IMR-90 (cell line): ENCODE data around the gene BMP7. TPM values are rescaled to one million over a fixed set of nuclear protein-coding genes. Genes with fewer than 3 reads are reported as not detected.

Experiments used
- ATAC-seq: fragments of 200-7000 bp; cut with Tn5 transposase; 2 replicates; pipeline ENCODE4 v1.9.1; 2020; ENCODE audit warnings: low read depth, mild to moderate bottlenecking, moderate library complexity
- BruUV-seq: library from RNA; stranded (reverse); fragments of 400-500 nt; replicated peaks from 2 replicates; lab custom pipeline; 2021; lab: Mats Ljungman, UMichigan
- CTCF ChIA-PET: fragments of 300-600 bp; formaldehyde crosslinking; extraction: SDS; loops from one replicate; lab custom pipeline; 2021; ENCODE audit warnings: antibody characterized with exemption; lab: Yijun Ruan, JAX
- POLR2A ChIA-PET: fragments of 300-600 bp; sonication (Branson Sonifier 250); formaldehyde crosslinking; loops from one replicate; lab custom pipeline; 2022; ENCODE audit warnings: antibody characterized with exemption; ENCODE audit not compliant: unreplicated experiment; lab: Charles Lee
- DNase-seq: peaks from one replicate; pipeline ENCODE4 v3.0.0; 2013
- H2AFZ ChIP-seq: replicated peaks from 2 replicates; pipeline ENCODE3; 2013; ENCODE audit warnings: low read length, mild to moderate bottlenecking; ENCODE audit not compliant: poor library complexity
- H2AK5ac ChIP-seq: 2 replicates; pipeline ENCODE4 v1.6.1; 2013; ENCODE audit warnings: low read depth, low read length, inconsistent platforms
- H2AK9ac ChIP-seq: replicated peaks from 2 replicates; pipeline ENCODE3; 2013; ENCODE audit warnings: mild to moderate bottlenecking, low read depth, low read length, moderate library complexity; ENCODE audit not compliant: poor library complexity
- H2BK120ac ChIP-seq: 2 replicates; pipeline ENCODE4 v1.6.1; 2013; ENCODE audit warnings: low read depth, low read length, inconsistent platforms
- H2BK15ac ChIP-seq: 3 replicates; pipeline ENCODE4 v1.6.1; 2013; ENCODE audit warnings: low read depth, low read length, inconsistent platforms
- H2BK20ac ChIP-seq: 2 replicates; pipeline ENCODE4 v1.6.1; 2013; ENCODE audit warnings: low read depth, mild to moderate bottlenecking, inconsistent platforms, low read length, moderate library complexity
- H2BK5ac ChIP-seq: 2 replicates; pipeline ENCODE4 v1.6.1; 2013; ENCODE audit warnings: mild to moderate bottlenecking, low read depth, low read length, inconsistent platforms; ENCODE audit not compliant: poor library complexity, severe bottlenecking
- H3K14ac ChIP-seq: replicated peaks from 2 replicates; pipeline ENCODE4 v1.6.1; 2013; ENCODE audit warnings: low read depth, low read length, inconsistent platforms
- H3K18ac ChIP-seq: 2 replicates; pipeline ENCODE4 v1.6.1; 2013; ENCODE audit warnings: low read depth, low read length, control low read depth
- H3K23ac ChIP-seq: 2 replicates; pipeline ENCODE4 v1.6.1; 2013; ENCODE audit warnings: low read depth, low read length, inconsistent platforms
- H3K27ac ChIP-seq: 2 replicates; pipeline ENCODE4 v1.5.1; 2013; ENCODE audit warnings: mild to moderate bottlenecking, control low read depth, low read length; ENCODE audit not compliant: insufficient read depth
- H3K27me3 ChIP-seq: 2 replicates; pipeline ENCODE4 v1.6.1; 2013; ENCODE audit warnings: low read length; ENCODE audit not compliant: control insufficient read depth, insufficient read depth
- H3K36me3 ChIP-seq: 2 replicates; pipeline ENCODE4 v1.6.1; 2013; ENCODE audit warnings: low read length, mixed read lengths; ENCODE audit not compliant: control insufficient read depth, insufficient read depth
- H3K4ac ChIP-seq: 2 replicates; pipeline ENCODE4 v1.6.1; 2013; ENCODE audit warnings: low read depth, low read length, inconsistent platforms
- H3K4me1 ChIP-seq: 2 replicates; pipeline ENCODE4 v1.6.1; 2013; ENCODE audit warnings: low read length, mixed read lengths; ENCODE audit not compliant: control insufficient read depth, insufficient read depth
- H3K4me2 ChIP-seq: 2 replicates; pipeline ENCODE4 v1.6.1; 2013; ENCODE audit warnings: low read depth, mild to moderate bottlenecking, control low read depth, low read length, moderate library complexity
- H3K4me3 ChIP-seq: 2 replicates; pipeline ENCODE4 v1.5.1; 2013; ENCODE audit warnings: low read depth, mild to moderate bottlenecking, control low read depth, low read length, moderate library complexity; ENCODE audit not compliant: insufficient read depth
- H3K56ac ChIP-seq: 2 replicates; pipeline ENCODE4 v1.6.1; 2013; ENCODE audit warnings: low read length, inconsistent platforms; ENCODE audit not compliant: insufficient read depth; ENCODE audit errors: extremely low read depth
- H3K79me1 ChIP-seq, 2 experiments: 2 replicates each; pipeline ENCODE4 v1.6.1; 2013; ENCODE audit warnings: low read length in 2 of 2, inconsistent platforms in 1 of 2, low read depth in 1 of 2
- H3K9ac ChIP-seq: 2 replicates; pipeline ENCODE4 v1.6.1; 2013; ENCODE audit warnings: low read depth, low read length, control low read depth
- H3K9me1 ChIP-seq: 2 replicates; pipeline ENCODE4 v1.6.1; 2013; ENCODE audit warnings: low read length, inconsistent platforms; ENCODE audit not compliant: insufficient read depth
- H3K9me3 ChIP-seq: 2 replicates; pipeline ENCODE4 v1.6.1; 2013; ENCODE audit warnings: low read length; ENCODE audit not compliant: control insufficient read depth, insufficient read depth
- H4K20me1 ChIP-seq: 2 replicates; pipeline ENCODE4 v1.6.1; 2013; ENCODE audit warnings: low read length, inconsistent platforms; ENCODE audit not compliant: insufficient read depth
- H4K5ac ChIP-seq: 2 replicates; pipeline ENCODE4 v1.6.1; 2013; ENCODE audit warnings: mild to moderate bottlenecking, low read depth, low read length, control low read depth
- H4K8ac ChIP-seq, 2 experiments: 2 replicates each; pipeline ENCODE4 v1.6.1; 2013; ENCODE audit warnings: low read depth in 2 of 2, low read length in 2 of 2, control low read depth in 1 of 2, inconsistent platforms in 1 of 2
- H4K91ac ChIP-seq: 2 replicates; pipeline ENCODE4 v1.6.1; 2013; ENCODE audit warnings: low read depth, low read length, inconsistent platforms; ENCODE audit not compliant: insufficient read depth
- BHLHE40 ChIP-seq: fragments of 150-350 bp; IDR thresholded peaks from 2 replicates; pipeline ENCODE4 v1.6.1; 2016; ENCODE audit warnings: mild to moderate bottlenecking, low read depth, low read length
- CEBPB ChIP-seq: IDR thresholded peaks from 2 replicates; pipeline ENCODE4 v1.6.1; 2012; ENCODE audit warnings: low read depth, low read length, improper control_type of control experiment
- CHD1 ChIP-seq: IDR thresholded peaks from 2 replicates; pipeline ENCODE4 v1.6.1; 2012; ENCODE audit warnings: low read depth, low read length, improper control_type of control experiment
- FOS ChIP-seq: fragments of 150-350 bp; IDR thresholded peaks from 2 replicates; pipeline ENCODE4 v1.6.1; 2016; ENCODE audit warnings: low read depth, low read length
- MAFK ChIP-seq: IDR thresholded peaks from 2 replicates; pipeline ENCODE4 v1.6.1; 2012; ENCODE audit warnings: low read depth, low read length, improper control_type of control experiment
- MAZ ChIP-seq: IDR thresholded peaks from 2 replicates; pipeline ENCODE4 v1.6.1; 2012; ENCODE audit warnings: low read depth, mild to moderate bottlenecking, low read length, improper control_type of control experiment, moderate library complexity, borderline replicate concordance
- MXI1 ChIP-seq: IDR thresholded peaks from 2 replicates; pipeline ENCODE4 v1.6.1; 2012; ENCODE audit warnings: low read depth, mild to moderate bottlenecking, low read length, moderate library complexity, borderline replicate concordance
- NFE2L2 ChIP-seq: fragments of 150-350 bp; IDR thresholded peaks from 2 replicates; pipeline ENCODE4 v1.6.1; 2016; ENCODE audit warnings: low read depth, mild to moderate bottlenecking, low read length
- POLR2A ChIP-seq: IDR thresholded peaks from 2 replicates; pipeline ENCODE4 v1.6.1; 2012; ENCODE audit warnings: mild to moderate bottlenecking, low read depth, low read length
- RCOR1 ChIP-seq: IDR thresholded peaks from 2 replicates; pipeline ENCODE4 v1.6.1; 2012; ENCODE audit warnings: mild to moderate bottlenecking, low read length, improper control_type of control experiment; ENCODE audit not compliant: insufficient replicate concordance
- RFX5 ChIP-seq: IDR thresholded peaks from 2 replicates; pipeline ENCODE4 v1.8.0; 2012; ENCODE audit warnings: low read depth, mild to moderate bottlenecking, low read length, moderate library complexity
- SMC3 ChIP-seq: fragments of 150-350 bp; IDR thresholded peaks from 2 replicates; pipeline ENCODE4 v1.6.1; 2016; ENCODE audit warnings: low read depth, mild to moderate bottlenecking, antibody characterized with exemption, low read length, moderate library complexity
- WGBS, 2 experiments: methylation state at CpG; one replicate each; pipeline versions ENCODE4 v1.1.5 to v1.1.7; 2013; ENCODE audit warnings: missing lambda C conversion rate in 2 of 2; ENCODE audit not compliant: insufficient read length in 1 of 2; ENCODE audit errors: extremely low coverage in 2 of 2; 5-methylcytosine and 5-hydroxymethylcytosine counted together
- dilution Hi-C: fragments of 300-500 bp; cut with HindIII; formaldehyde crosslinking; loops from one replicate; pipeline ENCODE4 v1.14.3; 2018; ENCODE audit warnings: low sequenced_read_pairs; ENCODE audit not compliant: unreplicated experiment
- in situ Hi-C: fragments of 300-500 bp; cut with MboI; formaldehyde crosslinking; loops from 3 replicates; pipeline ENCODE4 v1.14.3; 2019; ENCODE audit warnings: low sequenced_read_pairs, inconsistent platforms, mixed read lengths
- intact Hi-C: fragments of 100-400 bp; cut with micrococcal nuclease; formaldehyde crosslinking; loops from 2 replicates; pipeline ENCODE4 v1.10.0; 2022
- polyA plus RNA-seq, 3 experiments: library from polyadenylated mRNA; depleted of rRNA; stranded (reverse); fragments of >200 nt; gene quantifications; 2 replicates each; pipeline ENCODE4 v1.2.3, GENCODE V29; 2012; ENCODE audit warnings: low replicate concordance in 1 of 3
- total RNA-seq: library from RNA; depleted of rRNA; stranded (reverse); fragments of >200 nt; gene quantifications from 2 replicates; pipeline ENCODE4 v1.2.3, GENCODE V29; 2012
- TF ChIP-seq, protein P1 (sequence below): fragments of 150-350 bp; IDR thresholded peaks from 2 replicates; pipeline ENCODE4 v1.6.1; 2017; ENCODE audit warnings: mild to moderate bottlenecking, antibody characterized with exemption, low read length, low read depth
- TF ChIP-seq, protein P2 (sequence below): conservative IDR thresholded peaks from 2 replicates; pipeline ENCODE4 v1.5.1; 2012; ENCODE audit warnings: mild to moderate bottlenecking, low read depth, low read length, improper control_type of control experiment

Gene BMP7
- total and polyA plus RNA-seq, 2 of the 4 experiments (the other 2 are of a cell fraction), result not detected

GRCh38 chr20:57194154-57194553 is 72.3 kb downstream of the BMP7 start:
- Histone ChIP-seq H3K56ac (no peak overlapping the region), H3K9ac (no peak overlapping the region), H3K27ac (no peak overlapping the region), H2BK20ac (no peak overlapping the region), H3K4ac (no peak overlapping the region), H2AK9ac (no peak overlapping the region), H3K4me1 (no peaks in the 10 kb centered on the region), H4K20me1 (no peaks in the 10 kb centered on the region), H3K36me3 (no peaks in the 10 kb centered on the region), H2BK120ac (no peak overlapping the region), H3K27me3 (no peaks in the 10 kb centered on the region), H4K5ac (no peak overlapping the region), H3K23ac (no peak overlapping the region), H4K91ac (no peak overlapping the region), H2BK15ac (no peak overlapping the region), H2BK5ac (no peak overlapping the region), H3K4me2 (no peak overlapping the region), H3K9me3 (peaks cover 5% of the 10 kb centered on the region; the same call in 1 of the 2 replicates), H2AFZ (no peak overlapping the region), H3K14ac (no peak overlapping the region), H3K9me1 (no peaks in the 10 kb centered on the region), H2AK5ac (no peak overlapping the region), H3K4me3 (no peak overlapping the region), H3K79me1 (no peaks in the 10 kb centered on the region), H4K8ac (no peak overlapping the region), H3K18ac (no peak overlapping the region)
- ChIA-PET CTCF (no interaction called here), POLR2A (no interaction called here)
- dilution Hi-C loops (no loop called here), in situ Hi-C loops (no loop called here), intact Hi-C loops (no loop called here)
- no peak for ATAC-seq
- no peak for DNase-seq
- TF ChIP-seq, protein P1, sequence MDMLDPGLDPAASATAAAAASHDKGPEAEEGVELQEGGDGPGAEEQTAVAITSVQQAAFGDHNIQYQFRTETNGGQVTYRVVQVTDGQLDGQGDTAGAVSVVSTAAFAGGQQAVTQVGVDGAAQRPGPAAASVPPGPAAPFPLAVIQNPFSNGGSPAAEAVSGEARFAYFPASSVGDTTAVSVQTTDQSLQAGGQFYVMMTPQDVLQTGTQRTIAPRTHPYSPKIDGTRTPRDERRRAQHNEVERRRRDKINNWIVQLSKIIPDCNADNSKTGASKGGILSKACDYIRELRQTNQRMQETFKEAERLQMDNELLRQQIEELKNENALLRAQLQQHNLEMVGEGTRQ, result no peak
- TF ChIP-seq RFX5 (no peak), FOS (no peak), CEBPB (no peak), BHLHE40 (no peak), RCOR1 (no peak), MAFK (no peak), SMC3 (no peak), MAZ (no peak), NFE2L2 (no peak), MXI1 (no peak), POLR2A (no peak), CHD1 (no peak)
- TF ChIP-seq, protein P2, sequence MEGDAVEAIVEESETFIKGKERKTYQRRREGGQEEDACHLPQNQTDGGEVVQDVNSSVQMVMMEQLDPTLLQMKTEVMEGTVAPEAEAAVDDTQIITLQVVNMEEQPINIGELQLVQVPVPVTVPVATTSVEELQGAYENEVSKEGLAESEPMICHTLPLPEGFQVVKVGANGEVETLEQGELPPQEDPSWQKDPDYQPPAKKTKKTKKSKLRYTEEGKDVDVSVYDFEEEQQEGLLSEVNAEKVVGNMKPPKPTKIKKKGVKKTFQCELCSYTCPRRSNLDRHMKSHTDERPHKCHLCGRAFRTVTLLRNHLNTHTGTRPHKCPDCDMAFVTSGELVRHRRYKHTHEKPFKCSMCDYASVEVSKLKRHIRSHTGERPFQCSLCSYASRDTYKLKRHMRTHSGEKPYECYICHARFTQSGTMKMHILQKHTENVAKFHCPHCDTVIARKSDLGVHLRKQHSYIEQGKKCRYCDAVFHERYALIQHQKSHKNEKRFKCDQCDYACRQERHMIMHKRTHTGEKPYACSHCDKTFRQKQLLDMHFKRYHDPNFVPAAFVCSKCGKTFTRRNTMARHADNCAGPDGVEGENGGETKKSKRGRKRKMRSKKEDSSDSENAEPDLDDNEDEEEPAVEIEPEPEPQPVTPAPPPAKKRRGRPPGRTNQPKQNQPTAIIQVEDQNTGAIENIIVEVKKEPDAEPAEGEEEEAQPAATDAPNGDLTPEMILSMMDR, result no peak
- BruUV-seq, result no TSS peak
- 60% methylated on average over 2 of the region's 7 CpGs; no CpG with 5 or more reads in 1 of the 2 experiments for WGBS, 2 experiments
